PC-9 (cell line): ENCODE measurements around the gene DNASE2. TPM values are rescaled to one million over a fixed set of nuclear protein-coding genes. Genes with fewer than 3 reads are reported as not detected.

Experiments
- BruUV-seq: library from RNA; stranded (reverse); fragments of 400-500 nt; replicated peaks from 2 replicates; lab custom pipeline; 2021; lab: Mats Ljungman, UMichigan
- CTCF ChIA-PET: fragments of 300-600 bp; sonication (Branson Sonifier 250); formaldehyde crosslinking; loops from one replicate; lab custom pipeline; 2022; ENCODE audit warnings: antibody characterized with exemption; lab: Charles Lee
- POLR2A ChIA-PET: fragments of 300-600 bp; sonication (Branson Sonifier 250); formaldehyde crosslinking; loops from one replicate; lab custom pipeline; 2022; ENCODE audit warnings: antibody characterized with exemption; ENCODE audit not compliant: unreplicated experiment; lab: Charles Lee
- DNase-seq, 2 experiments: peaks; one replicate each; pipeline versions ENCODE4 v3.0.0 to v3.0.0-alpha.2; 2015 to 2022; ENCODE audit warnings: mixed read lengths in 1 of 2
- H2AFZ ChIP-seq: fragments of 200-600 bp; sonication (generic); 2 replicates; pipeline ENCODE4 v1.8.1; 2017; ENCODE audit warnings: antibody characterized with exemption
- H3F3A ChIP-seq: fragments of 200-600 bp; sonication (generic); 2 replicates; pipeline ENCODE4 v1.8.1; 2017; ENCODE audit warnings: antibody characterized with exemption, mild to moderate bottlenecking, low read depth; ENCODE audit not compliant: insufficient read depth
- H3K27ac ChIP-seq: fragments of 200-600 bp; sonication (generic); 2 replicates; pipeline ENCODE4 v1.6.1; 2016; ENCODE audit warnings: mixed run types
- H3K27me3 ChIP-seq: fragments of 200-600 bp; sonication (generic); 2 replicates; pipeline ENCODE4 v1.6.1; 2016; ENCODE audit warnings: low read depth, mixed run types; ENCODE audit not compliant: insufficient read depth
- H3K36me3 ChIP-seq: fragments of 200-600 bp; sonication (generic); 2 replicates; pipeline ENCODE4 v1.6.1; 2016; ENCODE audit warnings: low read depth, mixed run types
- H3K4me1 ChIP-seq: fragments of 200-600 bp; sonication (generic); replicated peaks from 2 replicates; pipeline ENCODE4 v1.6.1; 2016; ENCODE audit warnings: mixed run types; ENCODE audit not compliant: insufficient read depth
- H3K4me2 ChIP-seq: fragments of 200-600 bp; sonication (generic); 2 replicates; pipeline ENCODE4 v1.6.1; 2017; ENCODE audit warnings: mixed run types
- H3K4me3 ChIP-seq: fragments of 200-600 bp; sonication (generic); 2 replicates; pipeline ENCODE4 v1.6.1; 2016; ENCODE audit warnings: mixed run types
- H3K79me2 ChIP-seq: fragments of 200-600 bp; sonication (generic); 2 replicates; pipeline ENCODE4 v1.6.1; 2017; ENCODE audit warnings: low read depth, mixed run types
- H3K9me2 ChIP-seq: fragments of 200-600 bp; sonication (generic); 2 replicates; pipeline ENCODE4 v1.8.1; 2017; ENCODE audit warnings: mild to moderate bottlenecking; ENCODE audit not compliant: insufficient read depth
- H3K9me3 ChIP-seq: fragments of 200-600 bp; sonication (generic); 2 replicates; pipeline ENCODE4 v1.8.1; 2016; ENCODE audit warnings: low read depth; ENCODE audit not compliant: insufficient read depth
- H4K20me1 ChIP-seq: fragments of 200-600 bp; sonication (generic); 2 replicates; pipeline ENCODE4 v1.8.1; 2017; ENCODE audit not compliant: insufficient read depth
- EZH2 ChIP-seq: fragments of 200-600 bp; sonication (generic); IDR thresholded peaks from 2 replicates; pipeline ENCODE4 v1.8.0; 2017; ENCODE audit warnings: antibody characterized with exemption, low read depth
- intact Hi-C: fragments of 100-400 bp; cut with micrococcal nuclease; formaldehyde crosslinking; loops from one replicate; pipeline ENCODE4 v1.10.0; 2022; ENCODE audit not compliant: unreplicated experiment
- total RNA-seq: library from RNA; stranded (reverse); gene quantifications from 2 replicates; pipeline ENCODE4 v1.2.3, GENCODE V29; 2021
- TF ChIP-seq, protein P1 (sequence below): fragments of 200-600 bp; sonication (generic); conservative IDR thresholded peaks from 2 replicates; pipeline ENCODE4 v1.6.1; 2017; ENCODE audit warnings: mixed run types, antibody characterized with exemption, mild to moderate bottlenecking, moderate library complexity

Gene DNASE2
- total RNA-seq, 1 experiment from 2014 or later, result 68.4 TPM

- BruUV-seq, result no TSS peak
Measured at GRCh38 chr19:12907166-12907565, 25.9 kb upstream of the DNASE2 start.

GRCh38 chr19:12899891-12900518 lies 18.8 kb upstream of the DNASE2 start:
- no peaks in the 10 kb centered on the region for H3K9me2 ChIP-seq
- no peaks in the 10 kb centered on the region for H3K9me3 ChIP-seq
- H3K27ac ChIP-seq, result no peak overlapping the region
- ChIA-PET POLR2A (no interaction called here), CTCF (no interaction called here)
- H4K20me1 ChIP-seq, result no peaks in the 10 kb centered on the region
- no peak for DNase-seq
- no peak overlapping the region for H2AFZ ChIP-seq
- no peaks in the 10 kb centered on the region for H3K36me3 ChIP-seq
- no peaks in the 10 kb centered on the region for H3K4me1 ChIP-seq
- H3K27me3 ChIP-seq, result no peaks in the 10 kb centered on the region
- H3K79me2 ChIP-seq, result no peaks in the 10 kb centered on the region
- intact Hi-C loops, result no loop called here
- BruUV-seq, result no TSS peak
- no peak for TF ChIP-seq EZH2
- TF ChIP-seq, protein P1, sequence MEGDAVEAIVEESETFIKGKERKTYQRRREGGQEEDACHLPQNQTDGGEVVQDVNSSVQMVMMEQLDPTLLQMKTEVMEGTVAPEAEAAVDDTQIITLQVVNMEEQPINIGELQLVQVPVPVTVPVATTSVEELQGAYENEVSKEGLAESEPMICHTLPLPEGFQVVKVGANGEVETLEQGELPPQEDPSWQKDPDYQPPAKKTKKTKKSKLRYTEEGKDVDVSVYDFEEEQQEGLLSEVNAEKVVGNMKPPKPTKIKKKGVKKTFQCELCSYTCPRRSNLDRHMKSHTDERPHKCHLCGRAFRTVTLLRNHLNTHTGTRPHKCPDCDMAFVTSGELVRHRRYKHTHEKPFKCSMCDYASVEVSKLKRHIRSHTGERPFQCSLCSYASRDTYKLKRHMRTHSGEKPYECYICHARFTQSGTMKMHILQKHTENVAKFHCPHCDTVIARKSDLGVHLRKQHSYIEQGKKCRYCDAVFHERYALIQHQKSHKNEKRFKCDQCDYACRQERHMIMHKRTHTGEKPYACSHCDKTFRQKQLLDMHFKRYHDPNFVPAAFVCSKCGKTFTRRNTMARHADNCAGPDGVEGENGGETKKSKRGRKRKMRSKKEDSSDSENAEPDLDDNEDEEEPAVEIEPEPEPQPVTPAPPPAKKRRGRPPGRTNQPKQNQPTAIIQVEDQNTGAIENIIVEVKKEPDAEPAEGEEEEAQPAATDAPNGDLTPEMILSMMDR, result no peak
- H3F3A ChIP-seq, result peaks cover 6% of the 10 kb centered on the region; the same call in 1 of the 2 replicates
- no peak overlapping the region for H3K4me3 ChIP-seq
- no peak overlapping the region for H3K4me2 ChIP-seq

More at GRCh38 chr19:12907166-12907565, 25.9 kb upstream of the DNASE2 start:
- intact Hi-C loops, result no loop called here
- H3K4me1 ChIP-seq, result no peaks in the 10 kb centered on the region
- H3K4me2 ChIP-seq, result no peak overlapping the region
- H4K20me1 ChIP-seq, result no peaks in the 10 kb centered on the region
- TF ChIP-seq, protein P1, result no peak
- TF ChIP-seq EZH2, result no peak
- H3K36me3 ChIP-seq, result no peaks in the 10 kb centered on the region
- H3K27me3 ChIP-seq, result no peaks in the 10 kb centered on the region
- H3K27ac ChIP-seq, result no peak overlapping the region
- no peaks in the 10 kb centered on the region for H3K9me2 ChIP-seq
- ChIA-PET POLR2A (interaction anchor here (0.5 kb wide), 1 partner anchor 181 kb away, joined by 5 read pairs; no protein-coding TSS in a partner anchor), CTCF (no interaction called here)
- no peaks in the 10 kb centered on the region for H3K79me2 ChIP-seq
- peaks cover 10% of the 10 kb centered on the region for H3F3A ChIP-seq
- no peak for DNase-seq
- no peak overlapping the region for H2AFZ ChIP-seq
- no peak overlapping the region for H3K4me3 ChIP-seq
- no peaks in the 10 kb centered on the region for H3K9me3 ChIP-seq

- Histone ChIP-seq H3F3A (peaks cover 4% of the 10 kb centered on the region; the same call in 1 of the 2 replicates), H3K79me2 (peaks cover 15% of the 10 kb centered on the region), H3K9me3 (no peaks in the 10 kb centered on the region), H3K9me2 (no peaks in the 10 kb centered on the region), H3K27ac (no peak overlapping the region), H3K4me1 (peaks cover 8% of the 10 kb centered on the region), H4K20me1 (no peaks in the 10 kb centered on the region), H2AFZ (no peak overlapping the region), H3K36me3 (no peaks in the 10 kb centered on the region), H3K4me2 (no peak overlapping the region), H3K27me3 (no peaks in the 10 kb centered on the region), H3K4me3 (no peak overlapping the region)
- BruUV-seq, result no TSS peak
- ChIA-PET POLR2A (no interaction called here), CTCF (no interaction called here)
- TF ChIP-seq, protein P1, result no peak
- no peak for TF ChIP-seq EZH2
- intact Hi-C loops, result no loop called here
- peak in 1 of 2 experiments; percentile 26 for DNase-seq
Measured at GRCh38 chr19:12896460-12896859, 15.2 kb upstream of the DNASE2 start.
